HCT116 (cell line): ENCODE results near the gene SPINT2.

ENCODE experiments used
- CEBPB ChIP-seq: IDR thresholded peaks from 2 replicates; pipeline ENCODE4 v1.6.1; 2012; ENCODE audit warnings: low read depth
- CTCF ChIP-seq, 3 experiments: fragments of 200-600 bp in 1 of 3; sonication (generic) in 1 of 3; IDR thresholded peaks in 2 of 3; conservative IDR thresholded peaks in 1 of 3; 2 replicates each; pipeline ENCODE4 v1.5.1; 2012 to 2017; ENCODE audit warnings: low read depth in 2 of 3, low read length in 2 of 3, antibody characterized with exemption in 1 of 3, borderline replicate concordance in 1 of 3, control low read depth in 1 of 3, mild to moderate bottlenecking in 1 of 3, mixed read lengths in 1 of 3, mixed run types in 1 of 3, moderate library complexity in 1 of 3; ENCODE audit not compliant: insufficient read depth in 1 of 3
- EGR1 ChIP-seq: IDR thresholded peaks from 2 replicates; pipeline ENCODE4 v1.6.1; 2012; ENCODE audit warnings: low read depth
- POLR2A ChIP-seq: IDR thresholded peaks from 2 replicates; pipeline ENCODE4 v1.7.0; 2011; ENCODE audit warnings: borderline replicate concordance; ENCODE audit not compliant: insufficient read depth, insufficient read length; ENCODE audit errors: extremely low read depth
- POLR2AphosphoS5 ChIP-seq: IDR thresholded peaks from 2 replicates; pipeline ENCODE4 v1.6.1; 2011; ENCODE audit warnings: mild to moderate bottlenecking, low read depth, low read length, moderate library complexity
- RAD21 ChIP-seq: IDR thresholded peaks from 2 replicates; pipeline ENCODE4 v1.6.1; 2012; ENCODE audit warnings: low read depth, mild to moderate bottlenecking
- REST ChIP-seq: IDR thresholded peaks from 2 replicates; pipeline ENCODE4 v1.6.1; 2012; ENCODE audit warnings: low read depth
- TCF7L2 ChIP-seq: IDR thresholded peaks from 2 replicates; pipeline ENCODE4 v1.7.0; 2011; ENCODE audit warnings: borderline replicate concordance, inconsistent platforms; ENCODE audit not compliant: insufficient read depth, insufficient read length; ENCODE audit errors: extremely low read depth
- ZNF274 ChIP-seq: fragments of 200-500 bp; sonication (Bioruptor generic); IDR thresholded peaks from 2 replicates; pipeline ENCODE4 v1.6.1; 2014; ENCODE audit warnings: mild to moderate bottlenecking, low read depth, low read length, inconsistent platforms
- TF ChIP-seq, protein P1 (sequence below): IDR thresholded peaks from 2 replicates; pipeline ENCODE4 v1.6.1; 2011; ENCODE audit warnings: mild to moderate bottlenecking, low read length, moderate library complexity; ENCODE audit not compliant: insufficient replicate concordance; ENCODE audit errors: extremely low read depth
- TF ChIP-seq, protein P2 (sequence below): IDR thresholded peaks from 2 replicates; pipeline ENCODE4 v1.6.1; 2012

DNA sequence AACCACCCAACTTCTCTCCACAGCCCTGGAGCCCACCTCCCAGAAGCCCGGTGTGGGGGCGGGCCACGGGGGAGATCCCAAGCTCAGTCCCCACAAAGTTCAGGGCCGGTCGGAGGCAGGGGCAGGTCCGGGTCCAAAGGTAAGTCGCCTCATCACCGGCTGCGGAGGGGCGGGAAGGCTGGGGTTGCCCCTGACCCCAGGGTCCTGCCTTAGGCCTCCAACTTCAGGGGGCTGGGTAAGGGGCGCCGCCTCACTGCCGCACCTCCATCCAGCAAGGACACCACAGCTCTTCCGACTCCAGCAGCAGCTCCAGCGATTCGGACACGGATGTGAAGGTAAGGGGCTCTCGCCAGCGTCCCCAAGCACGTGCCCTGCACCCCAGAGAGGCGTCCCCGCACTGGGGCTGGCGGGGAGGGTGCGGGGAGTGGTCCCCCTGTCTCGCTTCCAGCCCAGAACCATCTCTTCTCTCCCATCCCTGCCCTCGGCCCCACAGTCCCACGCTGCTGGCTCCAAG, 40.0 kb downstream of the SPINT2 start:
- TF ChIP-seq POLR2AphosphoS5 = no peak
- TF ChIP-seq POLR2A = no peak
- no peak for TF ChIP-seq CTCF (IDR thresholded peaks at IDR 0.05 in 2 of 3, conservative IDR thresholded peaks at IDR 0.05 in 1 of 3; ENCODE audit: borderline replicate concordance in 1 of 3, insufficient read depth in 1 of 3, low read depth in 2 of 3, low read length in 2 of 3)
- no peak for TF ChIP-seq TCF7L2
- TF ChIP-seq RAD21 = no peak
- TF ChIP-seq REST = no peak
- no peak for TF ChIP-seq CEBPB
- TF ChIP-seq EGR1 = peak; percentile 69
- TF ChIP-seq, protein P1, sequence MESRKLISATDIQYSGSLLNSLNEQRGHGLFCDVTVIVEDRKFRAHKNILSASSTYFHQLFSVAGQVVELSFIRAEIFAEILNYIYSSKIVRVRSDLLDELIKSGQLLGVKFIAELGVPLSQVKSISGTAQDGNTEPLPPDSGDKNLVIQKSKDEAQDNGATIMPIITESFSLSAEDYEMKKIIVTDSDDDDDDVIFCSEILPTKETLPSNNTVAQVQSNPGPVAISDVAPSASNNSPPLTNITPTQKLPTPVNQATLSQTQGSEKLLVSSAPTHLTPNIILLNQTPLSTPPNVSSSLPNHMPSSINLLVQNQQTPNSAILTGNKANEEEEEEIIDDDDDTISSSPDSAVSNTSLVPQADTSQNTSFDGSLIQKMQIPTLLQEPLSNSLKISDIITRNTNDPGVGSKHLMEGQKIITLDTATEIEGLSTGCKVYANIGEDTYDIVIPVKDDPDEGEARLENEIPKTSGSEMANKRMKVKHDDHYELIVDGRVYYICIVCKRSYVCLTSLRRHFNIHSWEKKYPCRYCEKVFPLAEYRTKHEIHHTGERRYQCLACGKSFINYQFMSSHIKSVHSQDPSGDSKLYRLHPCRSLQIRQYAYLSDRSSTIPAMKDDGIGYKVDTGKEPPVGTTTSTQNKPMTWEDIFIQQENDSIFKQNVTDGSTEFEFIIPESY = no peak
- TF ChIP-seq ZNF274 = no peak
- TF ChIP-seq, protein P2, sequence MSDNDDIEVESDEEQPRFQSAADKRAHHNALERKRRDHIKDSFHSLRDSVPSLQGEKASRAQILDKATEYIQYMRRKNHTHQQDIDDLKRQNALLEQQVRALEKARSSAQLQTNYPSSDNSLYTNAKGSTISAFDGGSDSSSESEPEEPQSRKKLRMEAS = no peak
